Hepatocyte (in vitro differentiated cells): ENCODE measurements around the gene AOAH.
"Not testable (repeated sequence)": the region's sequence is repeated elsewhere in the genome, so short reads cannot be mapped to it uniquely, and the experiment has no call there.

Experiments used
- CTCF ChIP-seq: fragments of 200-600 bp; sonication (generic); IDR thresholded peaks from 2 replicates; pipeline ENCODE4 v1.5.1; 2016; ENCODE audit warnings: antibody characterized with exemption, mild to moderate bottlenecking; ENCODE audit not compliant: poor library complexity
- EZH2 ChIP-seq: fragments of 200-600 bp; sonication (generic); IDR thresholded peaks from 2 replicates; pipeline ENCODE4 v1.6.1; 2016; ENCODE audit warnings: antibody characterized with exemption, mild to moderate bottlenecking, borderline replicate concordance
- EZH2phosphoT487 ChIP-seq: fragments of 200-600 bp; sonication (generic); IDR thresholded peaks from one replicate; pipeline ENCODE4 v1.6.1; 2018; ENCODE audit warnings: antibody characterized with exemption, mild to moderate bottlenecking, low read depth, moderate library complexity; ENCODE audit not compliant: unreplicated experiment, severe bottlenecking

DNA sequence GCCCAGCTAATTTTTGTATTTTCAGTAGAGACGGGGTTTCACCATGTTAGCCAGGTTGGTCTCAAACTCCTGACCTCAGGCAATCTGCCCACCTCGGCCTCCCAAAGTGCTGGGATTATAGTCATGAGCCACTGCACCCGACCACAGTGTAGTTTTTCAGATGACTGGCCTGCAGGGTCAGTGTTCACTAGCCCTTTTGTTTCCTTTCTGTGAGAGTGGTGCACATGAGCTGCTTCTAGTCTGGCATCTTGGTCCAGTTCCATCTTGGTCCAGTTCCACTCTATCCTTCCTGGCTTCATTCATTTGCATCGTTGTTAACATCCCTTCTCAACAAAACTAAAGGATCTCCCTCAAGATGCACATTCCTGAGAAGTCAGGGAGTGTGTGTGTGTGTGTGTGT is 240.4 kb downstream of the AOAH start:
- not testable (repeated sequence) for TF ChIP-seq CTCF, EZH2phosphoT487, EZH2
